Heart left ventricle (tissue), 13 donors: ENCODE results near the gene U2AF1L4.

Experiments used
- CTCF ChIP-seq, 12 donors: fragments of 200-600 bp; sonication (generic) in 4 of 12; IDR thresholded peaks; one replicate each; pipeline versions ENCODE4 v1.5.0 to v1.8.0; 2018 to 2022; ENCODE audit warnings: antibody characterized with exemption in 12 of 12, mild to moderate bottlenecking in 5 of 12
- POLR2A ChIP-seq, 2 donors: fragments of 450-650 bp; IDR thresholded peaks; one replicate each; pipeline ENCODE4 v1.6.1; 2017; ENCODE audit warnings: antibody characterized with exemption in 2 of 2, mild to moderate bottlenecking in 2 of 2, moderate library complexity in 2 of 2
- donor health status: ischemic (EF 13 %, LVEDD 7.1; RV severe dilation, severe dysfunction).
- donor health status: DM: no; HTN: yes; CAD: no.
- donor health status: DM: no; HTN: no; CAD: no.
- donor health status: ischemic (EF 25% LVEDD 6.9; RV normal size, moderate dysfunction).
- donor health status: ischemic (EF 25% LVEDD 5.7; RV mildly dilated, moderate dysfunction).
- donor health status: ischemic (EF 35%, LVEDD 5.7; RV mildly dilated, moderate dysfunction).
- donor health status: nonischemic (EF 11% LVEDD 7.7; RV severe dilation, severe dysfunction).
- donor health status: DM: yes; HTN: yes; CAD: no.
- donor health status: PGD.
- donor health status: ischemic (EF 29% LVEDD 5.4; RV normal size, mild dysfunction).
- donor health status: nonischemic (EF 23%, LVEDD 6.1; RV moderate dilation, normal function).

- TF ChIP-seq CTCF (IDR thresholded peaks at IDR 0.05) (no peak), POLR2A (IDR thresholded peaks at IDR 0.05) (no peak)
These were observed 29.8 kb downstream of the U2AF1L4 start for GRCh38 chr19:35715355-35715809.
